ENCODE data around the gene SPACA6. TPM values are rescaled to one million over a fixed set of nuclear protein-coding genes. Genes with fewer than 3 reads are reported as not detected.

The SPACA6 gene
- total RNA-seq, 2 experiments from 2014 or later, result 3.1 to 3.9 TPM

Small RNA genes within 50 kb of the gene (microRNA-seq; reads per million reads assigned to microRNA genes)
- 301 reads per million, percentile 79 among the genes with 10 or more reads in this experiment for gene MIR125A (ENCODE audit: borderline microRNAs expressed, borderline replicate concordance)
- 137 reads per million, percentile 72 among the genes with 10 or more reads in this experiment for gene MIR99B (ENCODE audit: borderline microRNAs expressed, borderline replicate concordance)
- 139 reads per million, percentile 73 among the genes with 10 or more reads in this experiment for gene MIRLET7E (ENCODE audit: borderline microRNAs expressed, borderline replicate concordance)

Other genes starting within 250 kb of the SPACA6 start
- not detected for gene SIGLEC8, start 234.9 kb upstream of the SPACA6 start, total RNA-seq
- gene CEACAM18, start 214.8 kb upstream of the SPACA6 start, total RNA-seq, result not detected
- 1 to 10 TPM; 1.0 to 1.1 TPM for gene SIGLEC12, start 191.5 kb upstream of the SPACA6 start, total RNA-seq
- gene SIGLEC6, start 161.7 kb upstream of the SPACA6 start, total RNA-seq, result under 1 TPM; 0.29 to 0.69 TPM
- gene ZNF175, start 122.0 kb upstream of the SPACA6 start, total RNA-seq, result 1 to 10 TPM; 7.3 to 7.4 TPM
- not detected for gene SIGLEC5, start 62.9 kb upstream of the SPACA6 start, total RNA-seq
- gene SIGLEC14, start 46.5 kb upstream of the SPACA6 start, total RNA-seq, result not detected
- gene HAS1, start 30.7 kb downstream of the SPACA6 start, total RNA-seq, result not detected
- gene FPR1, start 58.5 kb downstream of the SPACA6 start, total RNA-seq, result not detected
- gene FPR2, start 67.8 kb downstream of the SPACA6 start, total RNA-seq, result not detected
- not detected for gene FPR3, start 101.8 kb downstream of the SPACA6 start, total RNA-seq
- gene ZNF577, start 194.6 kb downstream of the SPACA6 start, total RNA-seq, result 1 to 10 TPM; 7.5 to 8.9 TPM
- gene ZNF649, start 211.7 kb downstream of the SPACA6 start, total RNA-seq, result 10 to 100 TPM; 12.2 to 12.8 TPM
- gene ZNF613, start 234.1 kb downstream of the SPACA6 start, total RNA-seq, result 10 to 100 TPM in 1 of 2 experiments, 1 to 10 TPM in 1; 6.5 to 10.6 TPM